ENCODE measurements around the gene IPPK.

- TF ChIP-seq CTCF (IDR thresholded peaks at IDR 0.05): no peak
- no peak for TF ChIP-seq POLR2AphosphoS5 (IDR thresholded peaks at IDR 0.05)
These were observed 59.2 kb downstream of the IPPK start for GRCh38 chr9:92610470-92611420.
